Measurements from ENCODE around the gene POLE. TPM values are rescaled to one million over a fixed set of nuclear protein-coding genes. Genes with fewer than 3 reads are reported as not detected.
A peak's percentile ranks its signal among the peaks of the same experiment; 100 is the strongest.

The POLE gene
- total and polyA plus RNA-seq, 4 donors, result 7.6 to 39.2 (median 19.7) TPM

DNA sequence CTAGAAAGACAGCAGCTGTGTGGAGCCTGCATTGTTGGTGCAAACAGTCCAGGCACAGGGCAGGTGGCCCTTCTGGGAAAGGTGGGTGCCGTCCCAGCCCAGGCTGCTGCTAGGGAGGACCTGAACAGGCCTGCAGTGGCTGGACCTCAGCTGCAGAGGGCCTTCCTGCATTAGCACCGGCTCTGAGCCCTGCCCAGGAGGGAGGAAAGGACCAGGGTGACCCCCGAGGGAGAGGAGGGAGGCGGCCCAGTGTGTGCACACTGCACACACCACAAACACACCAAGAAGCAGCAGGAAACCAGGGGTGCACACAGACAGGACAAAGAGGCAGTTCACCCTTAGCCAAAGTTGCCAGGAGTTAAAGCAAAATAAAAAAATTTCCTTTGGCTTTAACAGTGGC, 15.5 kb upstream of the POLE start:
- no peaks in the 10 kb centered on the region for H3K9me3 ChIP-seq (ENCODE audit: control insufficient read depth in 4 of 4, low read length in 3 of 4)
- no peak overlapping the region for H3K27ac ChIP-seq (ENCODE audit: low read depth in 1 of 2, low read length in 2 of 2)
- H3K4me3 ChIP-seq (ENCODE audit: low read depth in 1 of 3, low read length in 3 of 3), result no peak overlapping the region
- TF ChIP-seq HNF4A (conservative IDR thresholded peaks at IDR 0.05) (no peak), SP1 (IDR thresholded peaks at IDR 0.05) (no peak), YY1 (IDR thresholded peaks at IDR 0.05) (no peak), FOXA2 (IDR thresholded peaks at IDR 0.05) (no peak), GABPA (IDR thresholded peaks at IDR 0.05 in 1 of 2, conservative IDR thresholded peaks at IDR 0.05 in 1 of 2) (no peak), FOXA1 (IDR thresholded peaks at IDR 0.05) (no peak), HNF4G (IDR thresholded peaks at IDR 0.05) (no peak), EGR1 (IDR thresholded peaks at IDR 0.05; ENCODE audit: low read depth in 2 of 2) (no peak), RAD21 (IDR thresholded peaks at IDR 0.05) (no peak), RXRA (IDR thresholded peaks at IDR 0.05) (no peak), JUND (IDR thresholded peaks at IDR 0.05) (no peak), ZBTB33 (IDR thresholded peaks at IDR 0.05) (no peak)
- TF ChIP-seq, protein P1, sequence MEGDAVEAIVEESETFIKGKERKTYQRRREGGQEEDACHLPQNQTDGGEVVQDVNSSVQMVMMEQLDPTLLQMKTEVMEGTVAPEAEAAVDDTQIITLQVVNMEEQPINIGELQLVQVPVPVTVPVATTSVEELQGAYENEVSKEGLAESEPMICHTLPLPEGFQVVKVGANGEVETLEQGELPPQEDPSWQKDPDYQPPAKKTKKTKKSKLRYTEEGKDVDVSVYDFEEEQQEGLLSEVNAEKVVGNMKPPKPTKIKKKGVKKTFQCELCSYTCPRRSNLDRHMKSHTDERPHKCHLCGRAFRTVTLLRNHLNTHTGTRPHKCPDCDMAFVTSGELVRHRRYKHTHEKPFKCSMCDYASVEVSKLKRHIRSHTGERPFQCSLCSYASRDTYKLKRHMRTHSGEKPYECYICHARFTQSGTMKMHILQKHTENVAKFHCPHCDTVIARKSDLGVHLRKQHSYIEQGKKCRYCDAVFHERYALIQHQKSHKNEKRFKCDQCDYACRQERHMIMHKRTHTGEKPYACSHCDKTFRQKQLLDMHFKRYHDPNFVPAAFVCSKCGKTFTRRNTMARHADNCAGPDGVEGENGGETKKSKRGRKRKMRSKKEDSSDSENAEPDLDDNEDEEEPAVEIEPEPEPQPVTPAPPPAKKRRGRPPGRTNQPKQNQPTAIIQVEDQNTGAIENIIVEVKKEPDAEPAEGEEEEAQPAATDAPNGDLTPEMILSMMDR (IDR thresholded peaks at IDR 0.05; ENCODE audit: low read depth, low read length, missing input control), result no peak
- TF ChIP-seq, protein P2, sequence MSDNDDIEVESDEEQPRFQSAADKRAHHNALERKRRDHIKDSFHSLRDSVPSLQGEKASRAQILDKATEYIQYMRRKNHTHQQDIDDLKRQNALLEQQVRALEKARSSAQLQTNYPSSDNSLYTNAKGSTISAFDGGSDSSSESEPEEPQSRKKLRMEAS (IDR thresholded peaks at IDR 0.05), result no peak
- DNase-seq (ENCODE audit: low spot score), result no peak
- no peaks in the 10 kb centered on the region for H3K27me3 ChIP-seq (ENCODE audit: control insufficient read depth in 4 of 4, insufficient read depth in 4 of 4, low read length in 3 of 4)
- H3K9ac ChIP-seq (ENCODE audit: low read depth in 1 of 2, low read length in 2 of 2), result no peak overlapping the region
- H3K4me1 ChIP-seq (ENCODE audit: control insufficient read depth in 4 of 4, insufficient read depth in 4 of 4, low read length in 3 of 4), result peaks cover 0 to 22% (median 10%) of the 10 kb centered on the region in 4 donors
- peaks cover 13 to 32% (median 24%) of the 10 kb centered on the region in 4 donors for H3K36me3 ChIP-seq (ENCODE audit: control insufficient read depth in 4 of 4, insufficient read depth in 3 of 4, low read depth in 1 of 4, low read length in 3 of 4)
- 87% methylated on average over 4 of the region's 4 CpGs for WGBS

DNA sequence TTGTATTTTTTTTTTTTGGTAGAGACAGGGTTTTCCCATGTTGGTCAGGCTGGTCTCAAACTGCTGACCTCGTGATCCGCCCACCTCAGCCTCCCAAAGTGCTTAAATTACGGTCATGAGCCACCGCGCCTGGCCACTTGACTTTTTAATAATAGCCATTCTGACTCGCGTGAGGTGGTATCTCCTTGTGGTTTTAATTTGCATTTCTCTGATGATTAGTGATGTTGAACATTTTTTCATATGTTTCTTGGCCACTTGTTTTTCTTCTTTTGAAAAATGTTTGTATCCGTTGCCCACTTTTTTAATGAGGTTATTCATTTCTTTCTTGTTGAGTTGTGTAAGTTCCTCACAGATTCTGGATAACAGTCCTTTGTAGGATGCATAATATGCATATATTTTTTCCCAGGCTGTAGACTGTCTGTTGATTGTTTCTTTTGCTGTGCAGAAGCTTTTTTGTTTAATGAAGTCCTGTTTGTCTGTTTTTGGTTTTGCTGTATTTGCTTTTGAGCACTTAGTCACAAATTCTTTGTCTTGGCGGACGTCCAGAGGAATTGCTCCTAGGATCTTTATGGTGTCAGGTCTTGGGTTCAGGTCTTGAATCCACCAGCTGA, 13.2 kb upstream of the POLE start:
- no peak overlapping the region for H3K9ac ChIP-seq (ENCODE audit: low read depth in 1 of 2, low read length in 2 of 2)
- H3K4me1 ChIP-seq (ENCODE audit: control insufficient read depth in 4 of 4, insufficient read depth in 4 of 4, low read length in 3 of 4), result peaks cover 0 to 29% (median 14%) of the 10 kb centered on the region in 4 donors
- H3K27me3 ChIP-seq (ENCODE audit: control insufficient read depth in 4 of 4, insufficient read depth in 4 of 4, low read length in 3 of 4), result no peaks in the 10 kb centered on the region
- H3K36me3 ChIP-seq (ENCODE audit: control insufficient read depth in 4 of 4, insufficient read depth in 3 of 4, low read depth in 1 of 4, low read length in 3 of 4), result peaks cover 16 to 39% (median 30%) of the 10 kb centered on the region in 4 donors
- DNase-seq (ENCODE audit: low spot score), result no peak
- TF ChIP-seq HNF4G (IDR thresholded peaks at IDR 0.05) (no peak), HNF4A (conservative IDR thresholded peaks at IDR 0.05) (peak in 1 of 2 donors; percentile 18)
- no peak overlapping the region for H3K4me3 ChIP-seq (ENCODE audit: low read depth in 1 of 3, low read length in 3 of 3)
- 86% methylated on average over 10 of the region's 10 CpGs for WGBS
- no peaks in the 10 kb centered on the region for H3K9me3 ChIP-seq (ENCODE audit: control insufficient read depth in 4 of 4, low read length in 3 of 4)
- H3K27ac ChIP-seq (ENCODE audit: low read depth in 1 of 2, low read length in 2 of 2), result peak overlapping the region in 1 of 2 donors; percentile 6

- Histone ChIP-seq H3K27ac (ENCODE audit: low read depth in 1 of 2, low read length in 2 of 2) (no peak overlapping the region), H3K36me3 (ENCODE audit: control insufficient read depth in 4 of 4, insufficient read depth in 3 of 4, low read depth in 1 of 4, low read length in 3 of 4) (peaks cover 11 to 32% (median 20%) of the 10 kb centered on the region in 4 donors), H3K4me1 (ENCODE audit: control insufficient read depth in 4 of 4, insufficient read depth in 4 of 4, low read length in 3 of 4) (peaks cover 0 to 36% (median 19%) of the 10 kb centered on the region in 4 donors), H3K9ac (ENCODE audit: low read depth in 1 of 2, low read length in 2 of 2) (no peak overlapping the region), H3K4me3 (ENCODE audit: low read depth in 1 of 3, low read length in 3 of 3) (no peak overlapping the region), H3K9me3 (ENCODE audit: control insufficient read depth in 4 of 4, low read length in 3 of 4) (no peaks in the 10 kb centered on the region), H3K27me3 (ENCODE audit: control insufficient read depth in 4 of 4, insufficient read depth in 4 of 4, low read length in 3 of 4) (no peaks in the 10 kb centered on the region)
- TF ChIP-seq FOXA2 (IDR thresholded peaks at IDR 0.05) (peak; percentile 18), TAF1 (conservative IDR thresholded peaks at IDR 0.05) (no peak)
- no peak for DNase-seq (ENCODE audit: low spot score)
- WGBS, result 76% methylated on average over 5 of the region's 5 CpGs
These were observed 11.2 kb upstream of the POLE start for GRCh38 chr12:132698341-132698740.
